GM10248 (cell line): ENCODE measurements around the gene KRTAP2-3.

Source experiments
- CTCF ChIA-PET: fragments of 300-600 bp; sonication (Branson Sonifier 250); formaldehyde crosslinking; extraction: SDS; loops from one replicate; lab custom pipeline; 2021; ENCODE audit warnings: antibody characterized with exemption; lab: Yijun Ruan, JAX
- POLR2A ChIA-PET: fragments of 350-650 bp; sonication (Branson Sonifier 250); formaldehyde crosslinking; extraction: SDS; loops from one replicate; lab custom pipeline; 2020; ENCODE audit warnings: antibody characterized with exemption; lab: Yijun Ruan, JAX
- DNase-seq: peaks from one replicate; pipeline ENCODE4 v3.0.0; 2012; ENCODE audit errors: extremely low spot score
- CTCF ChIP-seq: IDR thresholded peaks from 2 replicates; pipeline ENCODE4 v1.5.1; 2012; ENCODE audit warnings: mild to moderate bottlenecking, low read depth; ENCODE audit errors: extremely low read depth, missing control alignments, control extremely low read depth

The KRTAP2-3 gene

GRCh38 chr17:41009936-41010335 is 50.0 kb downstream of the KRTAP2-3 start:
- TF ChIP-seq CTCF = no peak
- DNase-seq = no peak
- ChIA-PET CTCF (no interaction called here), POLR2A (no interaction called here)

DNA sequence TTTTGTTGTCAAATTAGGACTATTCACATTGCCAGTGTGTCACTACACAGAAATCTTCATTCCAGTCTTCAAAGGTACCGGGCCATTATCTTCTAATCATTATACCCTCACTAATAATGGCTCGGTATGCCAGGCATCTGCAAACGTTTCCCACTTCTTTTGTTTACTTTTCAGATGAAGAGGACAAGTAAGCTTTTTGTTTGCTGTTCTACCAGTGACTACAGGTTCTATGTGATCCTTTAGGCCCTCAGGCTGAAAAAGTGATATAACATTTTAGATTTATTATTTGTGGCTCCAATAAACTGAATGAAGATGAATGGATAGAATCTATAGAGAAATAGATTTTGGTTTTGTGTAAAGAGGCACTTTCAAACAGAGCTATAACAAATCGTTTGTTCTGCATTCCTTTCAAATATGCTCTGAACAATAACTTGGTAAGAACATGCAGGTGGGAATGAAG is 50.6 kb downstream of the KRTAP2-3 start:
- ChIA-PET POLR2A (no interaction called here), CTCF (no interaction called here)
- no peak for TF ChIP-seq CTCF
- no peak for DNase-seq
